Transverse colon (tissue), 4 donors: ENCODE results near the gene CYP4F11.

ENCODE experiments used
- CTCF ChIP-seq, 5 experiments: fragments of 200-600 bp in 3 of 5; fragments of 450-650 bp in 2 of 5; sonication (generic) in 3 of 5; IDR thresholded peaks; 1 replicate in 2 of 5; 2 replicates in 3 of 5; pipeline ENCODE4 v1.5.1; 2016 to 2017; ENCODE audit warnings: antibody characterized with exemption in 5 of 5, inconsistent platforms in 3 of 5, mild to moderate bottlenecking in 2 of 5, moderate library complexity in 1 of 5
- EP300 ChIP-seq: sonication (generic); formaldehyde crosslinking; IDR thresholded peaks from one replicate; pipeline ENCODE4 v1.6.1; 2017; ENCODE audit warnings: antibody characterized with exemption, low read depth
- POLR2A ChIP-seq: fragments of 450-650 bp; IDR thresholded peaks from one replicate; pipeline ENCODE4 v1.6.1; 2016; ENCODE audit warnings: antibody characterized with exemption, mild to moderate bottlenecking, moderate library complexity
- POLR2AphosphoS5 ChIP-seq, 3 donors: sonication (generic); formaldehyde crosslinking; IDR thresholded peaks; one replicate each; pipeline ENCODE4 v1.6.1; 2016; ENCODE audit warnings: antibody characterized with exemption in 3 of 3

- TF ChIP-seq CTCF (IDR thresholded peaks at IDR 0.05), result no peak
- TF ChIP-seq POLR2A, result no peak
- TF ChIP-seq EP300, result no peak
- no peak for TF ChIP-seq POLR2AphosphoS5 (IDR thresholded peaks at IDR 0.05)
These were observed 20.5 kb upstream of the CYP4F11 start for GRCh38 chr19:15954820-15955219.
